NCI-H446 (cell line): Measurements from ENCODE around the gene BMERB1.
"Not testable (repeated sequence)": the region's sequence is repeated elsewhere in the genome, so short reads cannot be mapped to it uniquely, and the experiment has no call there.

ENCODE experiments used
- DNase-seq, 2 experiments: peaks; one replicate each; lab custom pipeline; 2025; lab: John Stamatoyannopoulos, UW

Gene BMERB1

GRCh38 chr16:15425861-15426260 lies 8.5 kb upstream of the BMERB1 start:
- DNase-seq: no peak

- DNase-seq: no peak
These were observed 7.6 kb upstream of the BMERB1 start for GRCh38 chr16:15426796-15427195.

GRCh38 chr16:15427648-15428239 lies 6.6 kb upstream of the BMERB1 start:
- peak; percentile 68 to 90 for DNase-seq

- not testable (repeated sequence) for DNase-seq
These were observed 3.5 kb upstream of the BMERB1 start for GRCh38 chr16:15430884-15431283.

GRCh38 chr16:15434079-15434424 lies 336 bp upstream of the BMERB1 start:
- no peak for DNase-seq

- peak in 1 of 2 experiments; percentile 1 for DNase-seq
These were observed 952 bp downstream of the BMERB1 start for GRCh38 chr16:15435216-15435864.

GRCh38 chr16:15439102-15439501 lies 4.7 kb downstream of the BMERB1 start:
- no peak for DNase-seq

- no peak for DNase-seq
These were observed 5.1 kb downstream of the BMERB1 start for GRCh38 chr16:15439521-15439920.

GRCh38 chr16:15440852-15441251 lies 6.5 kb downstream of the BMERB1 start:
- DNase-seq: no peak

- not testable (repeated sequence) for DNase-seq
These were observed 7.8 kb downstream of the BMERB1 start for GRCh38 chr16:15442140-15442539.

- DNase-seq: no peak
These were observed 9.4 kb downstream of the BMERB1 start for GRCh38 chr16:15443753-15444152.

GRCh38 chr16:15444264-15444663 lies 9.9 kb downstream of the BMERB1 start:
- no peak for DNase-seq

- DNase-seq: no peak
These were observed 11.1 kb downstream of the BMERB1 start for GRCh38 chr16:15445450-15445849.

GRCh38 chr16:15446901-15447300 lies 12.5 kb downstream of the BMERB1 start:
- no peak for DNase-seq

GRCh38 chr16:15450624-15451023 lies 16.2 kb downstream of the BMERB1 start:
- DNase-seq: no peak

GRCh38 chr16:15451098-15451731 lies 16.8 kb downstream of the BMERB1 start:
- no peak for DNase-seq

- no peak for DNase-seq
These were observed 18.0 kb downstream of the BMERB1 start for GRCh38 chr16:15452246-15452855.

GRCh38 chr16:15453296-15453695 lies 18.9 kb downstream of the BMERB1 start:
- DNase-seq: not testable (repeated sequence)

GRCh38 chr16:15454933-15455332 lies 20.5 kb downstream of the BMERB1 start:
- not testable (repeated sequence) for DNase-seq

- DNase-seq: no peak
These were observed 23.0 kb downstream of the BMERB1 start for GRCh38 chr16:15457400-15457799.

GRCh38 chr16:15457958-15458357 lies 23.6 kb downstream of the BMERB1 start:
- no peak for DNase-seq

- no peak for DNase-seq
These were observed 25.4 kb downstream of the BMERB1 start for GRCh38 chr16:15459791-15460190.

- DNase-seq: no peak
These were observed 26.2 kb downstream of the BMERB1 start for GRCh38 chr16:15460601-15461000.
